SK-N-SH treated with all-trans-retinoic acid at 6 μM for 48 hours (cell line): Measurements from ENCODE around the gene NINL.
"Not testable (repeated sequence)": the region's sequence is repeated elsewhere in the genome, so short reads cannot be mapped to it uniquely, and the experiment has no call there.

Experiments used
- ARNTL ChIP-seq: fragments of 450-650 bp; formaldehyde crosslinking; IDR thresholded peaks from 2 replicates; pipeline ENCODE4 v1.5.0; 2020; ENCODE audit warnings: low read depth, mild to moderate bottlenecking, moderate library complexity, borderline replicate concordance
- TF ChIP-seq, protein P1 (sequence below): fragments of 250-450 bp; sonication (Bioruptor Pico); IDR thresholded peaks from 2 replicates; pipeline ENCODE4 v1.8.0; 2020; ENCODE audit warnings: mild to moderate bottlenecking, moderate library complexity, borderline replicate concordance
- TF ChIP-seq, protein P2 (sequence below): fragments of 250-450 bp; sonication (Bioruptor Pico); IDR thresholded peaks from 2 replicates; pipeline ENCODE4 v1.5.1; 2020; ENCODE audit warnings: low read depth, mild to moderate bottlenecking, moderate library complexity

DNA sequence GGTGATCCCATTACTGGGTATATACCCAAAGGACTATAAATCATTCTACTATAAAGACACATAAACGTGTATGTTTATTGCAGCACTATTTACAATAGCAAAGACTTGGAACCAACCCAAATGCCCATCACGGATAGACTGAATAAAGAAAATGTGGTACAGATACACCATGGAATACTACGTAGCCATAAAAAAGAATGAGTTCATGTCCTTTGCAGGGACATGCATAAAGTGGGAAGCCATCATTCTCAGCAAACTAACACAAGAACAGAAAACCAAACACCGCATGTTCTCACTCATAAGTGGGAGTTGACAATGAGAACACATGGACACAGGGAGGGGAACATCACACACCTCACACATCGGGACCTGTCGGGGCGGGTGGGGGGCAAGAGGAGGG, 1.7 kb downstream of the NINL start:
- TF ChIP-seq, protein P1, sequence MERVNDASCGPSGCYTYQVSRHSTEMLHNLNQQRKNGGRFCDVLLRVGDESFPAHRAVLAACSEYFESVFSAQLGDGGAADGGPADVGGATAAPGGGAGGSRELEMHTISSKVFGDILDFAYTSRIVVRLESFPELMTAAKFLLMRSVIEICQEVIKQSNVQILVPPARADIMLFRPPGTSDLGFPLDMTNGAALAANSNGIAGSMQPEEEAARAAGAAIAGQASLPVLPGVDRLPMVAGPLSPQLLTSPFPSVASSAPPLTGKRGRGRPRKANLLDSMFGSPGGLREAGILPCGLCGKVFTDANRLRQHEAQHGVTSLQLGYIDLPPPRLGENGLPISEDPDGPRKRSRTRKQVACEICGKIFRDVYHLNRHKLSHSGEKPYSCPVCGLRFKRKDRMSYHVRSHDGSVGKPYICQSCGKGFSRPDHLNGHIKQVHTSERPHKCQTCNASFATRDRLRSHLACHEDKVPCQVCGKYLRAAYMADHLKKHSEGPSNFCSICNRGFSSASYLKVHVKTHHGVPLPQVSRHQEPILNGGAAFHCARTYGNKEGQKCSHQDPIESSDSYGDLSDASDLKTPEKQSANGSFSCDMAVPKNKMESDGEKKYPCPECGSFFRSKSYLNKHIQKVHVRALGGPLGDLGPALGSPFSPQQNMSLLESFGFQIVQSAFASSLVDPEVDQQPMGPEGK (CRISPR knock-in tag): not testable (repeated sequence)
- TF ChIP-seq, protein P2, sequence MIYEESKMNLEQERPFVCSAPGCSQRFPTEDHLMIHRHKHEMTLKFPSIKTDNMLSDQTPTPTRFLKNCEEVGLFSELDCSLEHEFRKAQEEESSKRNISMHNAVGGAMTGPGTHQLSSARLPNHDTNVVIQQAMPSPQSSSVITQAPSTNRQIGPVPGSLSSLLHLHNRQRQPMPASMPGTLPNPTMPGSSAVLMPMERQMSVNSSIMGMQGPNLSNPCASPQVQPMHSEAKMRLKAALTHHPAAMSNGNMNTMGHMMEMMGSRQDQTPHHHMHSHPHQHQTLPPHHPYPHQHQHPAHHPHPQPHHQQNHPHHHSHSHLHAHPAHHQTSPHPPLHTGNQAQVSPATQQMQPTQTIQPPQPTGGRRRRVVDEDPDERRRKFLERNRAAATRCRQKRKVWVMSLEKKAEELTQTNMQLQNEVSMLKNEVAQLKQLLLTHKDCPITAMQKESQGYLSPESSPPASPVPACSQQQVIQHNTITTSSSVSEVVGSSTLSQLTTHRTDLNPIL (CRISPR knock-in tag): not testable (repeated sequence)
- TF ChIP-seq ARNTL (CRISPR knock-in tag): not testable (repeated sequence)
